Peyer's patch (tissue), 4 donors: ENCODE measurements around the gene APAF1.

Source experiments
- POLR2A ChIP-seq, 2 donors: fragments of 450-650 bp; IDR thresholded peaks; one replicate each; pipeline ENCODE4 v1.5.1; 2017; ENCODE audit warnings: antibody characterized with exemption in 2 of 2, mild to moderate bottlenecking in 2 of 2, moderate library complexity in 2 of 2
- TF ChIP-seq, protein P1 (sequence below), 6 experiments: fragments of 450-650 bp in 4 of 6; fragments of 200-600 bp in 2 of 6; sonication (generic) in 1 of 6; IDR thresholded peaks; one replicate each; pipeline ENCODE4 v1.5.1; 2017 to 2019; ENCODE audit warnings: antibody characterized with exemption in 6 of 6, mild to moderate bottlenecking in 3 of 6, moderate library complexity in 1 of 6

- TF ChIP-seq, protein P1, sequence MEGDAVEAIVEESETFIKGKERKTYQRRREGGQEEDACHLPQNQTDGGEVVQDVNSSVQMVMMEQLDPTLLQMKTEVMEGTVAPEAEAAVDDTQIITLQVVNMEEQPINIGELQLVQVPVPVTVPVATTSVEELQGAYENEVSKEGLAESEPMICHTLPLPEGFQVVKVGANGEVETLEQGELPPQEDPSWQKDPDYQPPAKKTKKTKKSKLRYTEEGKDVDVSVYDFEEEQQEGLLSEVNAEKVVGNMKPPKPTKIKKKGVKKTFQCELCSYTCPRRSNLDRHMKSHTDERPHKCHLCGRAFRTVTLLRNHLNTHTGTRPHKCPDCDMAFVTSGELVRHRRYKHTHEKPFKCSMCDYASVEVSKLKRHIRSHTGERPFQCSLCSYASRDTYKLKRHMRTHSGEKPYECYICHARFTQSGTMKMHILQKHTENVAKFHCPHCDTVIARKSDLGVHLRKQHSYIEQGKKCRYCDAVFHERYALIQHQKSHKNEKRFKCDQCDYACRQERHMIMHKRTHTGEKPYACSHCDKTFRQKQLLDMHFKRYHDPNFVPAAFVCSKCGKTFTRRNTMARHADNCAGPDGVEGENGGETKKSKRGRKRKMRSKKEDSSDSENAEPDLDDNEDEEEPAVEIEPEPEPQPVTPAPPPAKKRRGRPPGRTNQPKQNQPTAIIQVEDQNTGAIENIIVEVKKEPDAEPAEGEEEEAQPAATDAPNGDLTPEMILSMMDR (IDR thresholded peaks at IDR 0.05): peak; percentile 21 to 81 (median 66)
- TF ChIP-seq POLR2A (IDR thresholded peaks at IDR 0.05): no peak
Observed at GRCh38 chr12:98653866-98654493, 8.9 kb downstream of the APAF1 start.
